Esophagus muscularis mucosa (tissue), 4 donors: ENCODE results near the gene ADGRD2.

ENCODE experiments used
- EP300 ChIP-seq: sonication (generic); formaldehyde crosslinking; IDR thresholded peaks from one replicate; pipeline ENCODE4 v1.6.1; 2017; ENCODE audit warnings: antibody characterized with exemption
- POLR2A ChIP-seq: fragments of 450-650 bp; IDR thresholded peaks from one replicate; pipeline ENCODE4 v1.6.1; 2017; ENCODE audit warnings: antibody characterized with exemption, moderate library complexity, mild to moderate bottlenecking, low read depth
- POLR2AphosphoS5 ChIP-seq, 2 donors: sonication (generic); formaldehyde crosslinking; IDR thresholded peaks; one replicate each; pipeline ENCODE4 v1.6.1; 2017; ENCODE audit warnings: antibody characterized with exemption in 2 of 2
- TF ChIP-seq, protein P1 (sequence below), 3 experiments: fragments of 200-600 bp in 2 of 3; fragments of 450-650 bp in 1 of 3; sonication (generic) in 2 of 3; IDR thresholded peaks; one replicate each; pipeline ENCODE4 v1.5.1; 2017 to 2019; ENCODE audit warnings: antibody characterized with exemption in 3 of 3, mild to moderate bottlenecking in 2 of 3, moderate library complexity in 1 of 3

DNA sequence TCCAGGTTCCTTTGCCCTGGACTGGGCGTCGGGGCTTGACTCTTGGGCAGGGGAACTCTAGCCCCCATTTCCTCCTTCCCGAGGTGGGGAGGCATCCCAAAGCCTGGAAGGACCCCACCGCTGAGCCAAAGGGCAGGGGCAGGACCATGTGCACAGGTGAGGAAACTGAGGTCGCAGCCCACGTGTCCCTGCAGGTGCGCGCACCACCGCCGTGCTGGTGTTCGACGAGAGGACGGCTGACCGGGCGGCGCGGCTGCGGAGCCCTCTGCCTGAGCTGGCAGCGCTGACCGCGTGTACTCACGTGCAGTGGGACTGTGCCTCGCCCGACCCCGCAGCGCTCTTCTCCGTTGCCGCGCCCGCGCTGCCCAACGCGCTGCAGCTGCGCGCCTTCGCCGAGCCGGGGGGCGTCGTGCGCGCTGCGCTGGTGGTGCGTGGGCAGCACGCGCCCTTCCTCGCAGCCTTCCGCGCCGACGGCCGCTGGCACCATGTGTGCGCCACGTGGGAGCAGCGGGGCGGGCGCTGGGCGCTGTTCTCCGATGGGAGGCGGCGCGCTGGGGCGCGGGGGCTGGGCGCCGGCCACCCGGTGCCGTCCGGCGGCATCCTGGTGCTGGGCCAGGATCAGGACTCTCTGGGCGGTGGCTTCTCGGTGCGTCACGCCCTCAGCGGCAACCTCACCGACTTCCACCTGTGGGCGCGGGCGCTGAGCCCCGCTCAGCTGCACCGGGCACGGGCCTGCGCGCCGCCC lies 2.8 kb downstream of the ADGRD2 start:
- TF ChIP-seq EP300, result no peak
- TF ChIP-seq POLR2AphosphoS5 (IDR thresholded peaks at IDR 0.05), result no peak
- no peak for TF ChIP-seq POLR2A
- TF ChIP-seq, protein P1, sequence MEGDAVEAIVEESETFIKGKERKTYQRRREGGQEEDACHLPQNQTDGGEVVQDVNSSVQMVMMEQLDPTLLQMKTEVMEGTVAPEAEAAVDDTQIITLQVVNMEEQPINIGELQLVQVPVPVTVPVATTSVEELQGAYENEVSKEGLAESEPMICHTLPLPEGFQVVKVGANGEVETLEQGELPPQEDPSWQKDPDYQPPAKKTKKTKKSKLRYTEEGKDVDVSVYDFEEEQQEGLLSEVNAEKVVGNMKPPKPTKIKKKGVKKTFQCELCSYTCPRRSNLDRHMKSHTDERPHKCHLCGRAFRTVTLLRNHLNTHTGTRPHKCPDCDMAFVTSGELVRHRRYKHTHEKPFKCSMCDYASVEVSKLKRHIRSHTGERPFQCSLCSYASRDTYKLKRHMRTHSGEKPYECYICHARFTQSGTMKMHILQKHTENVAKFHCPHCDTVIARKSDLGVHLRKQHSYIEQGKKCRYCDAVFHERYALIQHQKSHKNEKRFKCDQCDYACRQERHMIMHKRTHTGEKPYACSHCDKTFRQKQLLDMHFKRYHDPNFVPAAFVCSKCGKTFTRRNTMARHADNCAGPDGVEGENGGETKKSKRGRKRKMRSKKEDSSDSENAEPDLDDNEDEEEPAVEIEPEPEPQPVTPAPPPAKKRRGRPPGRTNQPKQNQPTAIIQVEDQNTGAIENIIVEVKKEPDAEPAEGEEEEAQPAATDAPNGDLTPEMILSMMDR (IDR thresholded peaks at IDR 0.05), result no peak
